Ishikawa (cell line): ENCODE results near the gene TMEM114.

Experiments
- CEBPB ChIP-seq: IDR thresholded peaks from 2 replicates; pipeline ENCODE4 v1.6.1; 2012
- EP300 ChIP-seq: IDR thresholded peaks from 2 replicates; pipeline ENCODE4 v1.6.1; 2012; ENCODE audit warnings: borderline replicate concordance
- FOXM1 ChIP-seq: IDR thresholded peaks from 2 replicates; pipeline ENCODE4 v1.6.1; 2012; ENCODE audit warnings: low read depth, borderline replicate concordance
- TAF1 ChIP-seq: IDR thresholded peaks from 2 replicates; pipeline ENCODE4 v1.6.1; 2012; ENCODE audit warnings: low read depth, mild to moderate bottlenecking
- TCF12 ChIP-seq: IDR thresholded peaks from 2 replicates; pipeline ENCODE4 v1.6.1; 2012; ENCODE audit warnings: low read depth
- YY1 ChIP-seq: IDR thresholded peaks from 2 replicates; pipeline ENCODE4 v1.6.1; 2012; ENCODE audit warnings: low read depth
- TF ChIP-seq, protein P1 (sequence below): IDR thresholded peaks from 2 replicates; pipeline ENCODE4 v1.6.1; 2012

GRCh38 chr16:8623634-8624033 is 33.3 kb upstream of the TMEM114 start:
- no peak for TF ChIP-seq TCF12
- TF ChIP-seq CEBPB = no peak
- TF ChIP-seq, protein P1, sequence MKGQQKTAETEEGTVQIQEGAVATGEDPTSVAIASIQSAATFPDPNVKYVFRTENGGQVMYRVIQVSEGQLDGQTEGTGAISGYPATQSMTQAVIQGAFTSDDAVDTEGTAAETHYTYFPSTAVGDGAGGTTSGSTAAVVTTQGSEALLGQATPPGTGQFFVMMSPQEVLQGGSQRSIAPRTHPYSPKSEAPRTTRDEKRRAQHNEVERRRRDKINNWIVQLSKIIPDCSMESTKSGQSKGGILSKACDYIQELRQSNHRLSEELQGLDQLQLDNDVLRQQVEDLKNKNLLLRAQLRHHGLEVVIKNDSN = no peak
- TF ChIP-seq EP300 = no peak
- no peak for TF ChIP-seq TAF1
- TF ChIP-seq FOXM1 = no peak
- no peak for TF ChIP-seq YY1
